DLD1 (cell line): ENCODE measurements around the gene BIRC6.

Experiments
- in situ Hi-C: cut with HindIII; loops from 2 replicates; pipeline ENCODE4 v1.10.0; 2017; ENCODE audit warnings: low sequenced_read_pairs

BIRC6 gene

GRCh38 chr2:32372519-32373182, 15.8 kb downstream of the BIRC6 start:
- in situ Hi-C loops, result no loop called here

GRCh38 chr2:32375228-32375892, 18.5 kb downstream of the BIRC6 start:
- in situ Hi-C loops, result no loop called here

- in situ Hi-C loops, result no loop called here
Observed at GRCh38 chr2:32376756-32377155, 19.9 kb downstream of the BIRC6 start.

GRCh38 chr2:32377928-32378327, 21.1 kb downstream of the BIRC6 start:
- in situ Hi-C loops, result no loop called here

GRCh38 chr2:32379352-32379751, 22.5 kb downstream of the BIRC6 start:
- in situ Hi-C loops, result no loop called here

- in situ Hi-C loops, result no loop called here
Observed at GRCh38 chr2:32383858-32384257, 27.0 kb downstream of the BIRC6 start.

- in situ Hi-C loops, result no loop called here
Observed at GRCh38 chr2:32384529-32384928, 27.7 kb downstream of the BIRC6 start.

- in situ Hi-C loops, result no loop called here
Observed at GRCh38 chr2:32386739-32387138, 29.9 kb downstream of the BIRC6 start.

- in situ Hi-C loops, result no loop called here
Observed at GRCh38 chr2:32399221-32399620, 42.4 kb downstream of the BIRC6 start.

GRCh38 chr2:32402091-32402490, 45.3 kb downstream of the BIRC6 start:
- in situ Hi-C loops, result no loop called here

GRCh38 chr2:32403782-32404181, 47.0 kb downstream of the BIRC6 start:
- in situ Hi-C loops, result no loop called here

GRCh38 chr2:32404691-32405090, 47.9 kb downstream of the BIRC6 start:
- in situ Hi-C loops, result no loop called here

- in situ Hi-C loops, result no loop called here
Observed at GRCh38 chr2:32416519-32416918, 59.7 kb downstream of the BIRC6 start.

- in situ Hi-C loops, result no loop called here
Observed at GRCh38 chr2:32417659-32418058, 60.8 kb downstream of the BIRC6 start.

- in situ Hi-C loops, result no loop called here
Observed at GRCh38 chr2:32418778-32419177, 62.0 kb downstream of the BIRC6 start.

- in situ Hi-C loops, result no loop called here
Observed at GRCh38 chr2:32422133-32422532, 65.3 kb downstream of the BIRC6 start.

- in situ Hi-C loops, result no loop called here
Observed at GRCh38 chr2:32423536-32423935, 66.7 kb downstream of the BIRC6 start.

- in situ Hi-C loops, result no loop called here
Observed at GRCh38 chr2:32424739-32425138, 67.9 kb downstream of the BIRC6 start.

- in situ Hi-C loops, result no loop called here
Observed at GRCh38 chr2:32425719-32426141, 68.9 kb downstream of the BIRC6 start.

- in situ Hi-C loops, result no loop called here
Observed at GRCh38 chr2:32427672-32428610, 71.1 kb downstream of the BIRC6 start.

- in situ Hi-C loops, result no loop called here
Observed at GRCh38 chr2:32430804-32431203, 74.0 kb downstream of the BIRC6 start.

- in situ Hi-C loops, result no loop called here
Observed at GRCh38 chr2:32436150-32436549, 79.3 kb downstream of the BIRC6 start.
